Measurements from ENCODE around the gene FMN2.

FMN2 gene

DNA sequence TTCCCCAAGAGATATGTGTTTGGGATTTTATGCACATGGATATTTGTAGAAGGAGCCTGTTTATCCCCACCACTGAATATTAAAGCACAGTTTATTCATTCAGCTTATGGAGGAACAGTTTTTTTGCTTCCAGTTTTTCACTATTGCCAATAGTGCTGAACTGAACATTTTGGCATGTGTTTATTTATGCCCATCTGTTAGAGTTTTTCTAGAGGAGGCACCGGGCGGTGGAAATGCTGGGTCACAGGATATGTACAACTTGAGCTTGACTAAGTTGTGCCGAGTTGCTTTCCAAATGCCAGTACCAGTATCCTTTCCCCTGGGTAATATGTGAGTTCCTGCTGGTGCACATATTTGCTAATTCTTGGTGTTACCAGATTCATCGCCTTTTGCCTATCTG lies 409.0 kb downstream of the FMN2 start:
- no peak overlapping the region for H3K27ac ChIP-seq
- no peaks in the 10 kb centered on the region for H3K9me3 ChIP-seq
- H3K4me1 ChIP-seq (ENCODE audit: control insufficient read depth in 1 of 2, insufficient read depth in 1 of 2, low read depth in 1 of 2, low read length in 1 of 2): no peaks in the 10 kb centered on the region
- H3K27me3 ChIP-seq: no peaks in the 10 kb centered on the region
- H3K4me3 ChIP-seq (ENCODE audit: low read depth in 1 of 2, low read length in 1 of 2): no peak overlapping the region
- TF ChIP-seq, protein P1, sequence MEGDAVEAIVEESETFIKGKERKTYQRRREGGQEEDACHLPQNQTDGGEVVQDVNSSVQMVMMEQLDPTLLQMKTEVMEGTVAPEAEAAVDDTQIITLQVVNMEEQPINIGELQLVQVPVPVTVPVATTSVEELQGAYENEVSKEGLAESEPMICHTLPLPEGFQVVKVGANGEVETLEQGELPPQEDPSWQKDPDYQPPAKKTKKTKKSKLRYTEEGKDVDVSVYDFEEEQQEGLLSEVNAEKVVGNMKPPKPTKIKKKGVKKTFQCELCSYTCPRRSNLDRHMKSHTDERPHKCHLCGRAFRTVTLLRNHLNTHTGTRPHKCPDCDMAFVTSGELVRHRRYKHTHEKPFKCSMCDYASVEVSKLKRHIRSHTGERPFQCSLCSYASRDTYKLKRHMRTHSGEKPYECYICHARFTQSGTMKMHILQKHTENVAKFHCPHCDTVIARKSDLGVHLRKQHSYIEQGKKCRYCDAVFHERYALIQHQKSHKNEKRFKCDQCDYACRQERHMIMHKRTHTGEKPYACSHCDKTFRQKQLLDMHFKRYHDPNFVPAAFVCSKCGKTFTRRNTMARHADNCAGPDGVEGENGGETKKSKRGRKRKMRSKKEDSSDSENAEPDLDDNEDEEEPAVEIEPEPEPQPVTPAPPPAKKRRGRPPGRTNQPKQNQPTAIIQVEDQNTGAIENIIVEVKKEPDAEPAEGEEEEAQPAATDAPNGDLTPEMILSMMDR (IDR thresholded peaks at IDR 0.05): no peak
- no peaks in the 10 kb centered on the region for H3K36me3 ChIP-seq

DNA sequence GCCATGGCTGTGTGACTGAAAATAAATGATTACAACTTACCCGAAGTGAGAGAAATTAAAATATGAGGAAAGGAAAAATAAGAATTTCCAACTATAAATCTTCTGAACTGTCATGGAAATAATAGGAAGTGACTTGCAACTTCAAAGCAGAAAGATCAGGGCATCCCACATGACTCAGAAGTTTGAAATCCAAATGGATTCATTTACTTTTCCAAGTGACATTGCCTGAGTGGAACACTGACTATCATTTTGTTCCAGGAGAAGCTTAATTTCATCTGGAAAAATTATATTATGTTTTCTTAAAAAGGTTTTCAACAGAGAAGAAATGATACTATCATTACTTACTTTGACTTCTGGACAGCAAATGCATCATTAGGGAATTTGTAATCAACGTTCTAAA lies 409.4 kb downstream of the FMN2 start:
- Histone ChIP-seq H3K9me3 (no peaks in the 10 kb centered on the region), H3K27me3 (no peaks in the 10 kb centered on the region)
- TF ChIP-seq, protein P1 (IDR thresholded peaks at IDR 0.05): no peak

DNA sequence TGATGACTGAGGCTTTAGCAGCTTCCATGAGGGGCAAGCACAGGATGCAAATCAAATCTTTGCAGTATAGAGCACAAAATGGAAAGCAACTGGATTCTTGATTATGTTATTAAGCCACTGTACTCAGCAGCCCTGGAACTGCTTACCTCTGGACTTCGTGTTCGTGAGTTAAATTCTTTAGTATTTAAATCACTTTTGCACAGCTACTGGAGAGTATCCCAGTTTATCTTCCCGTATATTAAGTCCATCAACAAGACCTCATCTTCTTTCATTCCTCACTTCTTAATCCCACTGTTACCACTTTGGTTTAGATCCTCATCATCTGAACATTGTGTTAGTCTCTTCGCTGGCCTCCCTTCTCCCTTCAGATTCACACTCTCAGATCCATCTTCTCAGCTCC lies 411.4 kb downstream of the FMN2 start:
- H3K27me3 ChIP-seq: no peaks in the 10 kb centered on the region
- no peak overlapping the region for H3K4me3 ChIP-seq (ENCODE audit: low read depth in 1 of 2, low read length in 1 of 2)
- H3K27ac ChIP-seq: no peak overlapping the region
- TF ChIP-seq, protein P1 (IDR thresholded peaks at IDR 0.05): no peak
- no peaks in the 10 kb centered on the region for H3K4me1 ChIP-seq (ENCODE audit: control insufficient read depth in 1 of 2, insufficient read depth in 1 of 2, low read depth in 1 of 2, low read length in 1 of 2)
- no peaks in the 10 kb centered on the region for H3K9me3 ChIP-seq
- H3K36me3 ChIP-seq: no peaks in the 10 kb centered on the region

More for the DNA sequence above, 409.4 kb downstream of the FMN2 start:
- Histone ChIP-seq H3K4me3 (ENCODE audit: low read depth in 1 of 2, low read length in 1 of 2) (no peak overlapping the region), H3K27ac (no peak overlapping the region), H3K36me3 (no peaks in the 10 kb centered on the region), H3K4me1 (ENCODE audit: control insufficient read depth in 1 of 2, insufficient read depth in 1 of 2, low read depth in 1 of 2, low read length in 1 of 2) (no peaks in the 10 kb centered on the region)

DNA sequence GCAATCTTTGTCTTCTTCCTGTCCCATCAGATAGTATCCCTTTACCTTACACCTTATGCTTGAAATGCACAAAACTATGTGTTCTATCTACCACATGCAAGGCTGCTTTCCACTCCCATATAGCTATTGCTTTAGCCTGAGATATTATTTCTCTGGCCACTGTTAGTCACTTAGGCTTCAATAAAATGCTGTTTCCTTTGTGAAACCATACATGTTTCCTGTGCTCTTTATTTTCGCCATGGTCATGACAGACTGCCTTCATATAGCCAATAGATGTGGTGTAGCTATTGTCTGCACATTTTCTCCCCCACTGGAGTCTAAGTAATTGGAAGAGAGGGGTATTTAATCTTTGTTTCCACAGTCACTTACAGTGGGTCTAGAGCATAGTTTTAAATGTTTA lies 411.9 kb downstream of the FMN2 start:
- Histone ChIP-seq H3K36me3 (no peaks in the 10 kb centered on the region), H3K27me3 (no peaks in the 10 kb centered on the region), H3K27ac (no peak overlapping the region), H3K9me3 (no peaks in the 10 kb centered on the region), H3K4me1 (ENCODE audit: control insufficient read depth in 1 of 2, insufficient read depth in 1 of 2, low read depth in 1 of 2, low read length in 1 of 2) (no peaks in the 10 kb centered on the region), H3K4me3 (ENCODE audit: low read depth in 1 of 2, low read length in 1 of 2) (no peak overlapping the region)
- TF ChIP-seq, protein P1 (IDR thresholded peaks at IDR 0.05): no peak

DNA sequence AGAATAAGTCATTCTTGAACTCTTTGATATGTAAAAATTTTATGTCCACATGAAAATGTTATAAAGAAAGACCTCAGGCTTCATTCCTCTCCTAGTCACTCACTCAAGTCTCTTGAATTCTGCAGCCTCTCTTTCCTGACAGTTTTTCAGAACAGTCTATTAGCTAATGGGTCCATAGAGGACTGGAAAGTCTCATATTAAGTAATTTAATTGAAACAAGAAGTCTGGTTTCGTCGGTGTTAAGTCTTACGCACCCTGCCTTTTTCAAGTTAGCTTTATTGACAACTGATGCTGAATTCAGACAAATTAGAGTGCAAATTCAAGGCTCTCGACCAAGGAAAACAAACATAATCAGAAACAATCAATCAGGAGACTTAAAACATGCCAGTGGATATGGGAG lies 414.5 kb downstream of the FMN2 start:
- Histone ChIP-seq H3K9me3 (no peaks in the 10 kb centered on the region), H3K27ac (no peak overlapping the region), H3K4me3 (ENCODE audit: low read depth in 1 of 2, low read length in 1 of 2) (no peak overlapping the region), H3K27me3 (no peaks in the 10 kb centered on the region), H3K36me3 (no peaks in the 10 kb centered on the region), H3K4me1 (ENCODE audit: control insufficient read depth in 1 of 2, insufficient read depth in 1 of 2, low read depth in 1 of 2, low read length in 1 of 2) (no peaks in the 10 kb centered on the region)
- TF ChIP-seq, protein P1 (IDR thresholded peaks at IDR 0.05): no peak

DNA sequence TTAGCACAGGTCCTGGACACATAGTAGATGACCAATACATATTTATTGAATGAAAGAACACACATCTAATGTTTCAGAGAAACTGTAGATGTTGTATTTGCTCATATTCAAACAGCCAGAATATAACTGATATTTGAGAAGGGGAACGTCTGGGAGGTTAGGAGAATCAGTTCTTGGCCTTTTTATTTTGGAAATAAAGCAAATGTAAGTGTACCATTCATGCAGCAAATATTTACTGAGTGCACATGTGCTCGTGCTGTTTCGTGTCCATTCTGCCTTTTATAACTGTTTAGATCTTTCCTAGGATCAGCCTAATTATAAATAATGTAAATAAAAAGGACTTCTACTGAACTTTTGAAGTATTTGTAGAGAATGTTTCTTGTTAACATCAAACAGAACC lies 416.5 kb downstream of the FMN2 start:
- H3K4me1 ChIP-seq (ENCODE audit: control insufficient read depth in 1 of 2, insufficient read depth in 1 of 2, low read depth in 1 of 2, low read length in 1 of 2): no peaks in the 10 kb centered on the region
- no peaks in the 10 kb centered on the region for H3K27me3 ChIP-seq
- no peaks in the 10 kb centered on the region for H3K9me3 ChIP-seq
- H3K36me3 ChIP-seq: no peaks in the 10 kb centered on the region
- no peak overlapping the region for H3K27ac ChIP-seq
- no peak overlapping the region for H3K4me3 ChIP-seq (ENCODE audit: low read depth in 1 of 2, low read length in 1 of 2)
- TF ChIP-seq, protein P1 (IDR thresholded peaks at IDR 0.05): no peak
